NT2/D1 (cell line): Measurements from ENCODE around the gene RBKS.

ENCODE experiments used
- SUZ12 ChIP-seq: IDR thresholded peaks from 2 replicates; pipeline ENCODE4 v1.6.1; 2011; ENCODE audit not compliant: insufficient read length, insufficient read depth; ENCODE audit errors: extremely low read depth
- YY1 ChIP-seq: IDR thresholded peaks from 2 replicates; pipeline ENCODE4 v1.6.1; 2011; ENCODE audit not compliant: insufficient read length, insufficient read depth
- ZNF274 ChIP-seq: IDR thresholded peaks from 2 replicates; pipeline ENCODE4 v1.6.1; 2011; ENCODE audit warnings: mild to moderate bottlenecking, low read depth, low read length

DNA sequence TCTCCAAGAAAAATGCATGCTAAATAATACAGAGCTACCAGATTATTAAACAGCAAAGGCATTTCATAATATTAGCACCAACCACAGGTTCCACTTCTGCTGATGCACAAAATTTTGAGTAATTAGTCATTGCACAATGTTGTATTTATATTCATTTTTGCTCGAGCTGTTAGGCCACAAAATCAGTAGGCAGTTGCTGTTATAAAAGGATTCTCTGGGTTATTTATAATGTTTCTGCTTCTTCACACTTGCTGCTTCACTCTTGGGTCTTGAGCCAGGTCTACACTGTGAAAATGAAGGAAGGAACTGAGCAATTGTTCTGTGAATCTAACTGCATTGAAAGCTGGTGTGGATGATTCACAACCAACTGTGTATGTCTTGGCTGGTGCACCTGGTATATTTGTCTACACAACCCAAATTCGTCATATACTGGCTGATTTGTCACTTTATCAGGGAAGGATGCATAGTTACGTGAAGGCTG, 80.4 kb downstream of the RBKS start:
- TF ChIP-seq YY1 (no peak), SUZ12 (no peak), ZNF274 (no peak)
